Body of pancreas (tissue), 4 donors: Measurements from ENCODE around the gene ANP32E. TPM values are rescaled to one million over a fixed set of nuclear protein-coding genes. Genes with fewer than 3 reads are reported as not detected.

ENCODE experiments used
- ATAC-seq: fragments of 150-250 bp; one replicate; pipeline ENCODE4 v1.9.1; 2016
- DNase-seq, 4 donors: peaks; one replicate each; pipeline ENCODE4 v3.0.0-alpha.2; 2019
- H3K27ac ChIP-seq, 4 donors: fragments of 200-600 bp; sonication (generic); 1 replicate in 3 of 4; 2 replicates in 1 of 4; pipeline versions ENCODE4 v1.5.1 to v1.6.1; 2016 to 2019; ENCODE audit warnings: mild to moderate bottlenecking in 1 of 4, mixed read lengths in 1 of 4, moderate library complexity in 1 of 4
- H3K27me3 ChIP-seq, 2 donors: fragments of 200-600 bp; sonication (generic); one replicate each; pipeline ENCODE4 v1.6.0; 2016; ENCODE audit warnings: mild to moderate bottlenecking in 1 of 2
- H3K36me3 ChIP-seq, 2 donors: fragments of 200-600 bp; sonication (generic); replicated peaks in 1 of 2; 2 replicates each; pipeline ENCODE4 v1.5.1; 2016; ENCODE audit warnings: low read depth in 2 of 2; ENCODE audit not compliant: insufficient read depth in 1 of 2
- H3K4me1 ChIP-seq: fragments of 200-600 bp; sonication (generic); one replicate; pipeline ENCODE4 v1.6.0; 2016
- H3K4me3 ChIP-seq, 2 donors: fragments of 200-600 bp; sonication (generic); 1 replicate in 1 of 2; 2 replicates in 1 of 2; pipeline ENCODE4 v1.5.1; 2016 to 2019
- H3K9me3 ChIP-seq, 3 donors: fragments of 200-600 bp; sonication (generic); 1 replicate in 2 of 3; 2 replicates in 1 of 3; pipeline ENCODE4 v1.5.1; 2016
- CTCF ChIP-seq, 7 experiments: fragments of 450-650 bp in 4 of 7; fragments of 200-600 bp in 3 of 7; sonication (generic) in 3 of 7; IDR thresholded peaks; one replicate each; pipeline ENCODE4 v1.5.1; 2016 to 2019; ENCODE audit warnings: antibody characterized with exemption in 7 of 7
- POLR2A ChIP-seq, 3 donors: fragments of 450-650 bp; IDR thresholded peaks; one replicate each; pipeline ENCODE4 v1.6.1; 2016; ENCODE audit warnings: antibody characterized with exemption in 3 of 3, mild to moderate bottlenecking in 2 of 3
- WGBS, 2 donors: methylation state at CpG; one replicate each; pipeline ENCODE4 v1.1.5; 2017; 5-methylcytosine and 5-hydroxymethylcytosine counted together
- intact Hi-C: fragments of 100-400 bp; cut with DNase I; formaldehyde crosslinking; loops from one replicate; pipeline ENCODE4 v1.15.1; 2023
- total RNA-seq, 2 donors: library from RNA; depleted of rRNA; stranded (reverse); fragments of >200 nt; gene quantifications; one replicate each; pipeline ENCODE4 v1.1.0, GENCODE V29; 2016

Gene ANP32E
- total RNA-seq, 2 donors from 2014 or later = 9.2 to 9.3 TPM

DNA sequence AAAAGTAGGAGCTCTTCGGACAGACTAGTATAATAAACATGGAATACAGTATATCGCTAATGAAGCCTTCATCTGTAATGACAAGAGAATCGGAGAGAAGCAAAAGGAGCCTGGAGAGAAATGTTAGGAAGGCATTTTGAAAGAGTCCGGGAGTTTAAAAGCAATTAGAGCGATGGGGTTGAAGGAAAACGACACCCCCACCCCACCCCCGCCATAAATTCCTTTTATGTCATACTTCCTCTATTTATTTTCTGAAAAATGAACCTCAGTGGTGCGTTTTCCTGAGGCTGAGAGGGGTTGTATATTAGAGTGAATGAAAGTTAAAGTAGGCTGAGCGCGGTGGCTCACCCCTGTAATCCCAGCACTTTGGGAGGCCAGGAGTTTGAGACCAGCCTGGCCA, 33.5 kb upstream of the ANP32E start:
- H3K27ac ChIP-seq = peak overlapping the region in 3 of 4 donors; percentile 87 to 93 (median 90)
- WGBS, 2 donors = 31 to 43% methylated on average over 10 of the region's 10 CpGs
- TF ChIP-seq CTCF (IDR thresholded peaks at IDR 0.05) (no peak), POLR2A (IDR thresholded peaks at IDR 0.05) (no peak)

DNA sequence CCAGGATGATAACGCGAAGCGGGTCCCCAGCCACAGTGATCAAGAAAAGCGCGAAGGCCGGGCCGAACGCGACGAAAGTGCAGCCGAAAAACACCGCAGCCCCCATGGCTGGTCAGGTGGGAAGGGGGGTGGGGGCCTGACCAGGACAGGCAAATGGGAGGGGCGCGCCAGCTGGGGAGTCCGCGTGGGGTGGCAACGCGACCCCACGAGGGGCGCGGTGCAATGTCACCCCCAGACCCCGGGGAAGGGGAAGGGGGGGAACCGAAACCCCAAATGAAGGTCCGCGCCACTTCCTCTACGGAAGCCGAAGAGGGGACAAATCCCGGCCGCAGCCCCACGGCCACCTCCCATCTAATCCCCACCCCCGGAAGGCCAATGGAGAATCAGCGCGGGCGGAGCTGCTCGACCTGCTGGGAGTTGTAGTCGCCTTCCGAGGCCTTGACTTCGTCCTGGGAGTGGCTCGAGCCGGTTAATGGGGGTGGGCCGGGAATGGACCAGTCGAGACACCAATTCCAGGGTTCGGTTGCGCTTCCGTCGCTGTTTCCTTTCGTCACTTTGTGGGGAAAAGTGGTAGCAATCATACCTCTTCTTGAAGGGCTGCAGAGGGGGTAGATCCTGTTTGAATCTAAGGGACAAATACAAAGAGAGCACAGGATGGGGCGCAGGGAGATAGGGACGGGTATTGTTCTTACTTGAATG, 32.9 kb upstream of the ANP32E start, which contains the start of gene APH1A:
Gene APH1A, minus strand, starts transcription at position 312 of the 699 bp plus-strand sequence. Its CDS starts 206 bp downstream, at position 106.
- WGBS, 2 donors = 0 to 1% methylated on average over 26 to 43 of the region's 49 CpGs

More for the DNA sequence above, 33.5 kb upstream of the ANP32E start:
- no peaks in the 10 kb centered on the region for H3K9me3 ChIP-seq
- DNase-seq (no peak), ATAC-seq (no peak)
- intact Hi-C loops = no loop called here
- no peak overlapping the region for H3K4me3 ChIP-seq
- H3K4me1 ChIP-seq = peaks cover 12% of the 10 kb centered on the region
- H3K36me3 ChIP-seq = peaks cover 0 to 9% of the 10 kb centered on the region in 2 donors
- H3K27me3 ChIP-seq = no peaks in the 10 kb centered on the region

GRCh38 chr1:150268340-150268704, 32.4 kb upstream of the ANP32E start:
- H3K27me3 ChIP-seq = no peaks in the 10 kb centered on the region
- peak; percentile 40 to 48 (median 46) for DNase-seq
- TF ChIP-seq CTCF (IDR thresholded peaks at IDR 0.05) (no peak), POLR2A (IDR thresholded peaks at IDR 0.05) (no peak)
- ATAC-seq = peak; percentile 31
- H3K4me1 ChIP-seq = peaks cover 12% of the 10 kb centered on the region
- intact Hi-C loops = no loop called here
- no peaks in the 10 kb centered on the region for H3K9me3 ChIP-seq
- H3K36me3 ChIP-seq = peaks cover 0 to 10% of the 10 kb centered on the region in 2 donors
- peak overlapping the region; percentile 70 to 93 (median 88) for H3K27ac ChIP-seq
- 1% methylated on average over 19 to 21 of the region's 21 CpGs for WGBS, 2 donors
- peak overlapping the region; percentile 92 to 98 for H3K4me3 ChIP-seq

More for the DNA sequence above, 32.9 kb upstream of the ANP32E start, which contains the start of gene APH1A:
- peaks cover 0 to 10% of the 10 kb centered on the region in 2 donors for H3K36me3 ChIP-seq
- ATAC-seq (peak; percentile 99), DNase-seq (peak; percentile 94 to 97 (median 96))
- no peaks in the 10 kb centered on the region for H3K9me3 ChIP-seq
- peaks cover 12% of the 10 kb centered on the region for H3K4me1 ChIP-seq
- no peaks in the 10 kb centered on the region for H3K27me3 ChIP-seq
- intact Hi-C loops = no loop called here
- TF ChIP-seq POLR2A (IDR thresholded peaks at IDR 0.05) = peak; percentile 19 to 76 (median 63)
- no peak for TF ChIP-seq CTCF (IDR thresholded peaks at IDR 0.05)
- H3K27ac ChIP-seq = peak within 1 kb of the TSS; percentile 70 to 93 (median 88)
- H3K4me3 ChIP-seq = peak within 1 kb of the TSS; percentile 92 to 98

- Histone ChIP-seq H3K27ac (peak overlapping the region in 3 of 4 donors; percentile 87 to 93 (median 90)), H3K4me1 (peaks cover 12% of the 10 kb centered on the region), H3K27me3 (no peaks in the 10 kb centered on the region), H3K36me3 (peaks cover 0 to 10% of the 10 kb centered on the region in 2 donors), H3K4me3 (peak overlapping the region; percentile 92 to 98), H3K9me3 (no peaks in the 10 kb centered on the region)
- DNase-seq = no peak
- 14 to 27% methylated on average over 6 of the region's 6 CpGs for WGBS, 2 donors
- intact Hi-C loops = no loop called here
- ATAC-seq = no peak
- no peak for TF ChIP-seq POLR2A (IDR thresholded peaks at IDR 0.05)
- TF ChIP-seq CTCF (IDR thresholded peaks at IDR 0.05) = no peak
These were observed 32.0 kb upstream of the ANP32E start for GRCh38 chr1:150267896-150268295.
